ENCODE measurements around the gene NFYA.

GRCh38 chr6:41078101-41078500 lies 5.3 kb downstream of the NFYA start:
- TF ChIP-seq CTCF (IDR thresholded peaks at IDR 0.05) (no peak), EZH2 (IDR thresholded peaks at IDR 0.05; ENCODE audit: borderline replicate concordance, insufficient read depth, low read depth, low read length, poor library complexity, severe bottlenecking) (no peak)
